Measurements from ENCODE around the gene AP5S1.
A peak's percentile ranks its signal among the peaks of the same experiment; 100 is the strongest.

Gene AP5S1

DNA sequence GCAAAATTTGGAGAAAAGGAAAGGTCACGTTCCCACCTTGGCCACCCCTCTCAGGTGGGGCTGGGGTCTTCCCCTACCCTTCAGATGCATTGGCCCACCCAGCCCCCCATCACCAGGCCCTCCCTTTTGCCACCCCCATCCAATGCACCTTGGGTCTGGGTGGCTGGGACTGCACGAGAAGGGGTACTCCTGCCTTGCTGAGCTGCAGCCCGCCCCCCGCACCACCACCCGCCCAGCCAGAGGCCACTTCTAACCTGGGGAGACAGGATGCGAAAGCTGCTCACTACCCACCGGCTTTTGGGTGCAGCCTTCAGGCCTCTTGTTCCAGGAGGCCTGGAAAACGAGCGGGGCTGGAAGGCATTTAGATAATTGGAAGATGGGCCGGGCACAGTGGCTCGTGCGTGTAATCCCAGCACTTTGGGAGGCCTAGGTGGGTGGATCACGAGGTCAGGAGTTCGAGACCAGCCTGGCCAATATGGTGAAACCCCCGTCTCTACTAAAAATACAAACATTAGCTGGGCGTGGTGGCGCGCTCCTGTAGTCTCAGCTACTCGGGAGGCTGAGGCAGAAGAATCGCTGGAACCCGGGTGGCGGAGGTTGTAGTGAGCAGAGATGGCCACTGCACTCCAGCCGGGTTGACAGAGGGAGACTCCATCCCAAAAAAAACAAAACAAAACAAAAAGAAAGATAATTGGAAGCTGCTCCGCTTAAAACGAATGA lies 25.5 kb upstream of the AP5S1 start:
- ATAC-seq, result no peak
- TF ChIP-seq ZFP30 (CRISPR knock-in tag; IDR thresholded peaks at IDR 0.05), result no peak
- no peak for TF ChIP-seq ZC3H10 (CRISPR knock-in tag; IDR thresholded peaks at IDR 0.05)
- TF ChIP-seq, protein P1, sequence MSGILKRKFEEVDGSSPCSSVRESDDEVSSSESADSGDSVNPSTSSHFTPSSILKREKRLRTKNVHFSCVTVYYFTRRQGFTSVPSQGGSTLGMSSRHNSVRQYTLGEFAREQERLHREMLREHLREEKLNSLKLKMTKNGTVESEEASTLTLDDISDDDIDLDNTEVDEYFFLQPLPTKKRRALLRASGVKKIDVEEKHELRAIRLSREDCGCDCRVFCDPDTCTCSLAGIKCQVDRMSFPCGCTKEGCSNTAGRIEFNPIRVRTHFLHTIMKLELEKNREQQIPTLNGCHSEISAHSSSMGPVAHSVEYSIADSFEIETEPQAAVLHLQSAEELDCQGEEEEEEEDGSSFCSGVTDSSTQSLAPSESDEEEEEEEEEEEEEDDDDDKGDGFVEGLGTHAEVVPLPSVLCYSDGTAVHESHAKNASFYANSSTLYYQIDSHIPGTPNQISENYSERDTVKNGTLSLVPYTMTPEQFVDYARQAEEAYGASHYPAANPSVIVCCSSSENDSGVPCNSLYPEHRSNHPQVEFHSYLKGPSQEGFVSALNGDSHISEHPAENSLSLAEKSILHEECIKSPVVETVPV (CRISPR knock-in tag; IDR thresholded peaks at IDR 0.05), result no peak
- TF ChIP-seq TCF4 (CRISPR knock-in tag; IDR thresholded peaks at IDR 0.05; ENCODE audit: borderline replicate concordance), result no peak
- TF ChIP-seq OSR1 (CRISPR knock-in tag; IDR thresholded peaks at IDR 0.05), result no peak
- TF ChIP-seq ZNF70 (CRISPR knock-in tag; IDR thresholded peaks at IDR 0.05), result no peak
- TF ChIP-seq ESRRG (CRISPR knock-in tag; IDR thresholded peaks at IDR 0.05), result no peak
- TF ChIP-seq TOX (CRISPR knock-in tag; IDR thresholded peaks at IDR 0.05; ENCODE audit: borderline replicate concordance), result no peak
- no peak for TF ChIP-seq ZNF8 (CRISPR knock-in tag; IDR thresholded peaks at IDR 0.05)
- no peak for TF ChIP-seq ZFP3 (CRISPR knock-in tag; IDR thresholded peaks at IDR 0.05)
- TF ChIP-seq, protein P2, sequence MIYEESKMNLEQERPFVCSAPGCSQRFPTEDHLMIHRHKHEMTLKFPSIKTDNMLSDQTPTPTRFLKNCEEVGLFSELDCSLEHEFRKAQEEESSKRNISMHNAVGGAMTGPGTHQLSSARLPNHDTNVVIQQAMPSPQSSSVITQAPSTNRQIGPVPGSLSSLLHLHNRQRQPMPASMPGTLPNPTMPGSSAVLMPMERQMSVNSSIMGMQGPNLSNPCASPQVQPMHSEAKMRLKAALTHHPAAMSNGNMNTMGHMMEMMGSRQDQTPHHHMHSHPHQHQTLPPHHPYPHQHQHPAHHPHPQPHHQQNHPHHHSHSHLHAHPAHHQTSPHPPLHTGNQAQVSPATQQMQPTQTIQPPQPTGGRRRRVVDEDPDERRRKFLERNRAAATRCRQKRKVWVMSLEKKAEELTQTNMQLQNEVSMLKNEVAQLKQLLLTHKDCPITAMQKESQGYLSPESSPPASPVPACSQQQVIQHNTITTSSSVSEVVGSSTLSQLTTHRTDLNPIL (CRISPR knock-in tag; IDR thresholded peaks at IDR 0.05; ENCODE audit: low read depth), result no peak
- TF ChIP-seq POU6F1 (CRISPR knock-in tag; IDR thresholded peaks at IDR 0.05; ENCODE audit: borderline replicate concordance, low read depth), result no peak
- TF ChIP-seq ZNF565 (CRISPR knock-in tag; conservative IDR thresholded peaks at IDR 0.05; ENCODE audit: low read depth), result no peak
- TF ChIP-seq BACH2 (CRISPR knock-in tag; IDR thresholded peaks at IDR 0.05; ENCODE audit: borderline replicate concordance), result no peak

DNA sequence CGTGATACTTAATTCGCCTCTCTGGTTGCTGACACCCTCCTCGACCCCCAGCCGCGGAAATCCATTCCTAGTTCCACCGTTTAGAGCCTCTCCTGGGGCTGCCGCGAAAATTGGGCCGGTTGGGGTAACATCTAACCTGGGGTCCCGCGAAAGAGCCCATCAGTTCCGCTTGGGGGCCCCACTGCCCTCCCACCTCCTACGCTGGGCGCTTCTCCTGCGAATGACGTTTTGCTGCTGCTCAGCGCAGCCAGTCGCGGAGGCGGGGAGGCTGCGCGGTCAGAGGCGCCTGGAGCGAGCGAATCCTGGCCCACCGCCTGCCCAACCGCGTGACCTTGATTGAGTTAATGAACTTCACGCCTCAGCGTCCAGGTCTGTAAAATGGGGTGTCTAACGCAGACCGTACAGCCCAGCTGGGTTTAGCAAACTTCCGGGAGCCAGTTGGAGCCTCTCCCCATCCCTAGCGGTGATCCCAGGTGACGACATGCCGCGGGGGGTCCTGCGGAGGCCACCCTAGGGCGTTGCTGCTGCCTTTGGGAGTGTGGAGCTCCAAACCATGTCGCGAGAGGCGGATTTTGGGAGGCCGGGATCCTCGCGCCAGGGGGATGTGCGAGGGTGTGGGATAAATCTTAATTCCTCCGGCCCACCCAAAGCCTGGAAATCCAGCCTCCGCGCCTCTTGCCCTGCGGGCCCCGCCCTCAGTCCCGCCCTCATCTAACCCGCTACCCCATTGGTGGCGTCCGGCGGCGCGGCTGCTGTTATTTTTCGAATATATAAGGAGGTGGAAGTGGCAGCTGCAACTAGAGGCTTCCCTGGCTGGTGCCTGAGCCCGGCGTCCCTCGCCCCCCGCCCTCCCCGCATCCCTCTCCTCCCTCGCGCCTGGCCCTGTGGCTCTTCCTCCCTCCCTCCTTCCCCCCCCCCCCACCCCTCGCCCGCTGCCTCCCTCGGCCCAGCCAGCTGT lies 24.6 kb upstream of the AP5S1 start, which contains the start of gene CDC25B:
TSS of gene CDC25B (plus strand) at position 800 of the 958 bp plus-strand sequence. CDS start 222 bp downstream, outside the sequence.
- TF ChIP-seq ESRRG (CRISPR knock-in tag; IDR thresholded peaks at IDR 0.05) (0 out of 2 replicates have a peak, but pooled peaks have one; percentile 21), POU6F1 (CRISPR knock-in tag; IDR thresholded peaks at IDR 0.05; ENCODE audit: borderline replicate concordance, low read depth) (0 out of 2 replicates have a peak, but pooled peaks have one; percentile 49), ZNF565 (CRISPR knock-in tag; conservative IDR thresholded peaks at IDR 0.05; ENCODE audit: low read depth) (no peak), ISL1 (CRISPR knock-in tag; IDR thresholded peaks at IDR 0.05) (no peak), ZFP3 (CRISPR knock-in tag; IDR thresholded peaks at IDR 0.05) (peak; percentile 70), TOX (CRISPR knock-in tag; IDR thresholded peaks at IDR 0.05; ENCODE audit: borderline replicate concordance) (no peak), PPARA (CRISPR knock-in tag; IDR thresholded peaks at IDR 0.05; ENCODE audit: borderline replicate concordance) (no peak), TSHZ2 (CRISPR knock-in tag; IDR thresholded peaks at IDR 0.05) (0 out of 2 replicates have a peak, but pooled peaks have one; percentile 63), TCF4 (CRISPR knock-in tag; IDR thresholded peaks at IDR 0.05; ENCODE audit: borderline replicate concordance) (peak; percentile 37; the same call in 1 of the 2 replicates)
- TF ChIP-seq, protein P1 (CRISPR knock-in tag; IDR thresholded peaks at IDR 0.05), result peak; percentile 14; the same call in 1 of the 2 replicates
- TF ChIP-seq, protein P3, sequence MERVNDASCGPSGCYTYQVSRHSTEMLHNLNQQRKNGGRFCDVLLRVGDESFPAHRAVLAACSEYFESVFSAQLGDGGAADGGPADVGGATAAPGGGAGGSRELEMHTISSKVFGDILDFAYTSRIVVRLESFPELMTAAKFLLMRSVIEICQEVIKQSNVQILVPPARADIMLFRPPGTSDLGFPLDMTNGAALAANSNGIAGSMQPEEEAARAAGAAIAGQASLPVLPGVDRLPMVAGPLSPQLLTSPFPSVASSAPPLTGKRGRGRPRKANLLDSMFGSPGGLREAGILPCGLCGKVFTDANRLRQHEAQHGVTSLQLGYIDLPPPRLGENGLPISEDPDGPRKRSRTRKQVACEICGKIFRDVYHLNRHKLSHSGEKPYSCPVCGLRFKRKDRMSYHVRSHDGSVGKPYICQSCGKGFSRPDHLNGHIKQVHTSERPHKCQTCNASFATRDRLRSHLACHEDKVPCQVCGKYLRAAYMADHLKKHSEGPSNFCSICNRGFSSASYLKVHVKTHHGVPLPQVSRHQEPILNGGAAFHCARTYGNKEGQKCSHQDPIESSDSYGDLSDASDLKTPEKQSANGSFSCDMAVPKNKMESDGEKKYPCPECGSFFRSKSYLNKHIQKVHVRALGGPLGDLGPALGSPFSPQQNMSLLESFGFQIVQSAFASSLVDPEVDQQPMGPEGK (CRISPR knock-in tag; IDR thresholded peaks at IDR 0.05; ENCODE audit: borderline replicate concordance), result no peak
- ATAC-seq, result peak; percentile 95
